HEK293 (cell line): ENCODE data around the gene VEGFB.

ENCODE experiments used
- CTCF ChIA-PET: fragments of 350-600 bp; formaldehyde crosslinking; extraction: SDS; loops from one replicate; lab custom pipeline; 2021; ENCODE audit warnings: antibody characterized with exemption; lab: Yijun Ruan, JAX
- POLR2A ChIA-PET: fragments of 300-600 bp; formaldehyde crosslinking; extraction: SDS; loops from one replicate; lab custom pipeline; 2020; ENCODE audit warnings: antibody characterized with exemption, inconsistent platforms; lab: Yijun Ruan, JAX
- H3K27ac ChIP-seq: fragments of 200-500 bp; sonication (Bioruptor generic); 2 replicates; pipeline ENCODE4 v1.5.1; 2014; ENCODE audit warnings: low read depth, low read length, control low read depth, inconsistent platforms; ENCODE audit errors: extremely low read depth
- H3K36me3 ChIP-seq, 2 experiments: fragments of 200-500 bp in 1 of 2; sonication (Bioruptor generic) in 1 of 2; 1 replicate in 1 of 2; 2 replicates in 1 of 2; pipeline ENCODE4 v1.5.1; 2014 to 2017; ENCODE audit warnings: inconsistent platforms in 2 of 2, low read length in 2 of 2; ENCODE audit not compliant: control insufficient read depth in 2 of 2, insufficient read depth in 1 of 2
- H3K4me1 ChIP-seq: fragments of 200-500 bp; sonication (Bioruptor generic); 2 replicates; pipeline ENCODE4 v1.5.1; 2014; ENCODE audit warnings: mild to moderate bottlenecking, low read length, inconsistent platforms; ENCODE audit not compliant: control insufficient read depth, insufficient read depth
- H3K4me3 ChIP-seq: 2 replicates; pipeline ENCODE4 v1.5.1; 2011; ENCODE audit warnings: low read depth, mild to moderate bottlenecking, control low read depth, low read length, moderate library complexity
- H3K9me3 ChIP-seq: fragments of 200-500 bp; sonication (Bioruptor generic); 2 replicates; pipeline ENCODE4 v1.5.1; 2014; ENCODE audit warnings: low read depth, low read length, inconsistent platforms; ENCODE audit not compliant: control insufficient read depth, insufficient read depth
- KLF9 ChIP-seq: fragments of 450-650 bp; formaldehyde crosslinking; IDR thresholded peaks from 2 replicates; pipeline ENCODE4 v1.5.1; 2016; ENCODE audit warnings: missing biosample characterization, missing genetic modification characterization, low read depth
- PRDM2 ChIP-seq: fragments of 450-650 bp; formaldehyde crosslinking; IDR thresholded peaks from 2 replicates; pipeline ENCODE4 v1.5.1; 2016; ENCODE audit warnings: missing biosample characterization, missing genetic modification characterization, borderline replicate concordance
- ZBTB20 ChIP-seq: fragments of 450-650 bp; formaldehyde crosslinking; IDR thresholded peaks from 2 replicates; pipeline ENCODE4 v1.5.1; 2016; ENCODE audit warnings: missing biosample characterization, missing genetic modification characterization
- ZBTB26 ChIP-seq: fragments of 450-650 bp; formaldehyde crosslinking; optimal IDR thresholded peaks from 2 replicates; pipeline ENCODE3; 2016; ENCODE audit warnings: missing biosample characterization, mild to moderate bottlenecking, missing genetic modification characterization
- ZEB2 ChIP-seq: fragments of 450-650 bp; formaldehyde crosslinking; IDR thresholded peaks from 2 replicates; pipeline ENCODE4 v1.5.1; 2016; ENCODE audit warnings: missing biosample characterization, missing genetic modification characterization
- ZFP37 ChIP-seq: fragments of 450-650 bp; formaldehyde crosslinking; IDR thresholded peaks from 2 replicates; pipeline ENCODE4 v1.5.1; 2016; ENCODE audit warnings: missing biosample characterization, missing genetic modification characterization
- ZNF148 ChIP-seq: fragments of 450-650 bp; formaldehyde crosslinking; IDR thresholded peaks from 2 replicates; pipeline ENCODE4 v1.5.0; 2017; ENCODE audit warnings: missing biosample characterization, missing genetic modification characterization, borderline replicate concordance
- ZNF155 ChIP-seq: fragments of 450-650 bp; formaldehyde crosslinking; IDR thresholded peaks from 2 replicates; pipeline ENCODE4 v1.5.1; 2016; ENCODE audit warnings: missing biosample characterization, missing genetic modification characterization
- ZNF202 ChIP-seq: fragments of 450-650 bp; formaldehyde crosslinking; IDR thresholded peaks from 2 replicates; pipeline ENCODE4 v1.5.1; 2016; ENCODE audit warnings: missing biosample characterization, missing genetic modification characterization, borderline replicate concordance
- ZNF214 ChIP-seq: fragments of 450-650 bp; formaldehyde crosslinking; IDR thresholded peaks from 2 replicates; pipeline ENCODE4 v1.5.1; 2017; ENCODE audit warnings: missing biosample characterization, mild to moderate bottlenecking, missing genetic modification characterization, borderline replicate concordance
- ZNF221 ChIP-seq: fragments of 450-650 bp; formaldehyde crosslinking; IDR thresholded peaks from 2 replicates; pipeline ENCODE4 v1.5.1; 2017; ENCODE audit warnings: missing biosample characterization, missing genetic modification characterization, borderline replicate concordance
- ZNF335 ChIP-seq: fragments of 450-650 bp; formaldehyde crosslinking; conservative IDR thresholded peaks from 2 replicates; pipeline ENCODE4 v1.5.1; 2016; ENCODE audit warnings: missing biosample characterization, missing genetic modification characterization
- ZNF518A ChIP-seq: fragments of 450-650 bp; formaldehyde crosslinking; conservative IDR thresholded peaks from 2 replicates; pipeline ENCODE4 v1.5.1; 2016; ENCODE audit warnings: low read depth, missing biosample characterization, missing genetic modification characterization
- ZNF530 ChIP-seq: fragments of 450-650 bp; formaldehyde crosslinking; IDR thresholded peaks from 2 replicates; pipeline ENCODE4 v1.5.1; 2016; ENCODE audit warnings: low read depth, missing biosample characterization, missing genetic modification characterization
- ZNF585B ChIP-seq: fragments of 450-650 bp; formaldehyde crosslinking; IDR thresholded peaks from 2 replicates; pipeline ENCODE4 v1.5.1; 2016; ENCODE audit warnings: missing biosample characterization, missing genetic modification characterization
- ZNF639 ChIP-seq: fragments of 450-650 bp; formaldehyde crosslinking; IDR thresholded peaks from 2 replicates; pipeline ENCODE4 v1.5.1; 2016; ENCODE audit warnings: missing biosample characterization, missing genetic modification characterization
- ZNF768 ChIP-seq: fragments of 450-650 bp; formaldehyde crosslinking; IDR thresholded peaks from 2 replicates; pipeline ENCODE4 v1.5.1; 2018; ENCODE audit warnings: missing biosample characterization, mild to moderate bottlenecking, missing genetic modification characterization
- ZNF785 ChIP-seq: fragments of 450-650 bp; formaldehyde crosslinking; IDR thresholded peaks from 2 replicates; pipeline ENCODE4 v1.5.1; 2016; ENCODE audit warnings: missing biosample characterization, missing genetic modification characterization
- ZSCAN16 ChIP-seq: fragments of 450-650 bp; formaldehyde crosslinking; IDR thresholded peaks from 2 replicates; pipeline ENCODE4 v1.5.1; 2016; ENCODE audit warnings: missing biosample characterization, missing genetic modification characterization

The VEGFB gene

GRCh38 chr11:64261556-64262080 lies 27.2 kb downstream of the VEGFB start (continued):
- TF ChIP-seq ZNF335 (tag by site-specific recombination), result no peak
- no peak for TF ChIP-seq ZNF639 (tag by site-specific recombination)
- no peak for TF ChIP-seq ZNF785
- no peak for TF ChIP-seq ZNF202 (tag by site-specific recombination)
- TF ChIP-seq ZNF148 (tag by site-specific recombination), result no peak
- TF ChIP-seq ZNF214 (tag by site-specific recombination), result no peak
- no peak for TF ChIP-seq ZEB2 (tag by site-specific recombination)
- TF ChIP-seq, all 188 proteins: peak for 0

GRCh38 chr11:64262271-64263002 lies 28.1 kb downstream of the VEGFB start:
- Histone ChIP-seq H3K36me3 (peaks cover 0 to 82% of the 10 kb centered on the region in 2 experiments; a peak in 2 of 3 replicates), H3K9me3 (no peaks in the 10 kb centered on the region), H3K4me3 (no peak overlapping the region), H3K4me1 (no peaks in the 10 kb centered on the region; the same call in 1 of the 2 replicates), H3K27ac (no peak overlapping the region)
- ChIA-PET POLR2A (no interaction called here), CTCF (interaction anchor here (0.6 kb wide), 1 partner anchor 110 kb away, joined by 3 read pairs; no protein-coding TSS in a partner anchor)
- TF ChIP-seq ZNF768 (tag by site-specific recombination) (no peak), KLF9 (tag by site-specific recombination) (no peak), ZNF585B (tag by site-specific recombination) (no peak), ZSCAN16 (no peak), ZBTB26 (no peak), ZNF530 (tag by site-specific recombination) (no peak), ZNF518A (tag by site-specific recombination) (no peak), ZNF155 (tag by site-specific recombination) (no peak), PRDM2 (tag by site-specific recombination) (no peak), ZNF221 (no peak), ZFP37 (no peak), ZBTB20 (tag by site-specific recombination) (no peak)
